ENCODE measurements around the gene LCT.

LCT gene

GRCh38 chr2:135741043-135741394 is 96.0 kb downstream of the LCT start:
- no peak for DNase-seq

GRCh38 chr2:135740206-135740605 is 96.8 kb downstream of the LCT start:
- DNase-seq = no peak

Data from NCI-H1694 treated with DMSO at 0.1 percent for 48 hours (cell line).